SKM-1 treated with dmso at 0.1 percent for 144 hours (cell line): ENCODE data around the gene FIGN.

Experiments used
- DNase-seq: peaks from one replicate; lab custom pipeline; 2025; ENCODE audit not compliant: unreplicated experiment; lab: John Stamatoyannopoulos, UW

The FIGN gene

GRCh38 chr2:163621445-163622004 lies 114.3 kb downstream of the FIGN start:
- DNase-seq: no peak

DNA sequence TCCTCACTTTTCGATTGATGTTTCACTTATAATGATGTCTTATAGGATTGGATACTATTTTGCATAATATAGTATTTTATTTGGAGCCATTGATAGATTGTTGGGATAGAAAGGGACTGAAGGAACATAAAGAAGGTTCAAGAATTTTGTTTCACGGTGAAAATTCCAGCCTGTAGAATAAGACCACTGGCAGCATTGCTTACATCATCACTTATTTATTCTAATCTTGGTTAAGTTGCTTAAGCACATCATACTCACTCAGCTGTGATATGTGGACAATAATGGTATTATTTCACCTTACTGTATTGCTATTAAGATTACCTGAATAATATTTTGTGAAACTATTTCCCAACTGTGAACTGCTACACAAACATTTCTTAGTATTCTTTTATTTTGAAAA lies 118.3 kb downstream of the FIGN start:
- no peak for DNase-seq

GRCh38 chr2:163613266-163613731 lies 122.5 kb downstream of the FIGN start:
- no peak for DNase-seq

DNA sequence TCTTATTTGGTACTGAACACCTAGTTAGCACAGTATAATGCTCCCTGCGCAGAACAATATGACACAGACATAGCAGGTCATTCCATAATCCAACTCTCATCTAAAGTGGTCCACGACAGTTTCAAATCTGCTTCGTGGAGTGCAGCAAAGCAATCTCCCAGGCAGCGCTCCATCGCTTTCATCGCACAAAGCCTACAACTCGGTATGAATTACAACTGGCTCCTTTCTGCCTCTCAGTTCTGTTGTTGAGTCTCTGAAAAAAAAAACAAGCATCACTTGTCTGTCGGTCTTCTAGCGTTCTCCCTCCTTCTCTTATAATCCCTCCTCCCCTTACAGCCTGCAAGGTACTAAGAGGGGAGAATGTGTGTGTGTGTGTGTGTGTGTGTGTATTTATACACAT lies 123.5 kb downstream of the FIGN start:
- no peak for DNase-seq

DNA sequence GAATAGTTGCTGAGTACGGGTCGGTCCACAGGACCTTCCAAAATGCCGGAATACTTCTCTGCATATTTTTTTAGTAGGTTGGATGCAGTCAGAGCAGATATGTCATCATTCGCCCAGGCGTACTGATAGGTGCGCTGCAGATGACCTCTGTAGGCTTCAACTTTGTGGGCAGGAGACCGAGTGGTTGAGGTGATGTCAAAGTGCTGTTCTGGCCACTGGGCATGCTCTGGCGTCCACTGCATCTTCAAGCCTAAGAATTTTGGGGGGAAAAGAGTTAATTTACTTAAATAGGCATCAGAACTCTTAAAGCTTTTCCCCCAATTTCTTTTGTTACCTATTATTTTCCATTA lies 124.3 kb downstream of the FIGN start:
- no peak for DNase-seq

- no peak for DNase-seq
These were observed 124.8 kb downstream of the FIGN start for GRCh38 chr2:163610817-163611556.

DNA sequence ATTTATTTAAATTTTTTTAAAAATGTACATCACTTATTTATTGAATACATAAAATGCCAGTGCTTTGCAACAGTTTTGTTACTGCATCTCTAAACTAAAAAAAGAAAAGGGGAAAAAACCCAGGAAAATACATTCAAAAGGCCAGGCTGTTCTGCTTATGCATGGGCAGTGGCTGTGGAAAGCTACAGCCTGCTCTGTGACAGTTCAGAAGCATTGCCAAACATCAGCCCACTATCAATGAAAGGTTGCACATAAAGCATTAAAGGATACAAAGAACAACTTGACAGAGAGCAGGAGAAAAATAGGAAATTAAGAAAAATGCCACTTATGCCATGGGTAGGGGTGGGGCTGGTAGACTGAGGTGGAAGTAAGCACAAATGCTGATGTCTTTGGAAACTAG lies 128.2 kb downstream of the FIGN start:
- no peak for DNase-seq

DNA sequence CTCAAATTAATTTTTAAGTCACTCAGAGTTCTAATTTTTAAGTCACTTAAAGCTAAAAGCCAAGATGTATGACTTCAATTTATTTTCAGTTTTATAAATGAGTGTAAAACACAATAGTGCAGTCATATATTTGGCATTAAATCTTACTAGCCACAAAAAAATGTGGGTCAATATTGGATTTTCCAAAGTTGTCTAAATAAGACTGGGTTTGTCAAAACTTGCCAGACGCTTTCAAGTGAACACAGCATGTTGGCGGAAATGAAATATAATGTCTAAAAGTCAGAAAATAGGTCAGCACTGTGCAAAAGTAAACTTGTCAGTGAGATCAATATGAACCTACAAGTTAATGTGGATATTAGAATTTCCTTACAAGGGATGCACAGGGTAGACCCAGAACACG lies 128.9 kb downstream of the FIGN start:
- DNase-seq: no peak

DNA sequence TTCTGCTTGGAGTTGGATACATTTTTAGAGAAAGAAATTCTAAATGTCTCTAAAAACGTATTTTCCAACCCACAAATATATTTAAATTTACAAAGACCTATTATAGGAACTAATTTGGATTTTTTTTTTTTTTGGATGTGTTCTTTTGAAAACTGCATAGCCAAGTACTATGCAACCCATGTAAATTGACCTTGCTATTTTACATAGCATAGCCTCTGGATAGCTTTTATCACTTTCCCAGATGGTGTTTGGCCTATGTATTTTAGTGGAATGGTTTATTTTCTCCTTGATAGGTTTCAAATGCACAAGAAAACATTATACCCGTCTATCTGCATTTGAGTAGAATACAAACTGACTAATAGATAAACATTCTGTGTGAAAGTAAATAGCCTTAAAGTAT lies 130.0 kb downstream of the FIGN start:
- DNase-seq: no peak

- DNase-seq: no peak
These were observed 130.8 kb downstream of the FIGN start for GRCh38 chr2:163604941-163605555.

GRCh38 chr2:163602196-163602595 lies 133.6 kb downstream of the FIGN start:
- DNase-seq: no peak

DNA sequence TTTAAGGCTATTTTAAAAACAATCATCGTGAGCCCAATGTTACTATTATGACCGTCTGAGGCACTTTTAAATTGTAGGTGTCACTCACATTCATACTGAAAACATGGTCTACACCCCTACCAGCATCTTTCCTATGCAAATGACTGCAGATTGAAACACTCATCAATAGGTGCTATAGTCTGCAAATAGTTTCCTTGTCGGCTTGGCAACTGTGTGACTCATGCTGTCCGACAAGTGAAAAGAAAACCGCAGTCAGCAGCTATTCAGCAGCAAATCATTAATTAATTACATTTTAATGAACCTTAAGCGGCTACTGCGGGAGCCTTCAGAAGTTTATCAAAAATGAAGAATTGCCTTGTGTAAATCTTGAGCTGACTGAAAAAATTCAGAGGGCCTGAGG lies 134.4 kb downstream of the FIGN start:
- no peak for DNase-seq

DNA sequence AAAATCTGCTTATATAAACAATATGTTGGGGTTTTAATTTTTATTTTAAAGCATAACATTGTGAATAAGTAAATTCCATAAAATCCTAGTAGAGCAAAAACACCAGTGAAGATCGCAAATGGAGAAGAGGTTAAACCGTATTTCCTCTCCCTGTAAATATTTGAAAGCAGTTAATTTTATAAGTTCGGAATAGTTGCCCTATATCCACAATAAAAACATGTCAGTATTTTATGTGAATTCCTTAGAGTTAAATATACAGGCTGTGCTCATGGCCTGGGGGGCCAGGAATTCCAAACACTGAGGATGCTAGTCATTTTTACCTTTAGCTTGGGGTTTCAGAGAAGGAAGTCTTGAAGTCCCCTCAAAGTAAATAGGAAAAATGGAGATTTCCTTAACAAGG lies 135.0 kb downstream of the FIGN start:
- DNase-seq: no peak

DNA sequence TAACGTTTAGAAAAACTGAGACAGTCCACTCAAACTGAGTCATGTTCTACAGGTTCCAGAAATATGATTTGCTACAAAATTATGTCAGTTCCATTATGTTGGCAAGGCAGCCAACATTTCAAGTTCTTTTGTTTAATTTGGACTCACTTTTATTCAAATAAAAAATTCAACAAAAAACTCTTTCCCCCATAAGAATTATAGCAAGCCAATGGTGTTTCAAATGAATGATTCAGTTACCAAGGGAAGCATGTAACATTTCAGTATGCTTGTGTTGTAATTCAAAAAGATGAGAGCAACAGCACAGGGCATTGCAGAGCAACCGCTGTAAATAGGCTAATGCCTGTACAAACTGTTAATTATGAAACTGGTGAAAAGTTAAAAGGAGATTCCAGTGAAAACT lies 140.8 kb downstream of the FIGN start:
- DNase-seq: no peak

DNA sequence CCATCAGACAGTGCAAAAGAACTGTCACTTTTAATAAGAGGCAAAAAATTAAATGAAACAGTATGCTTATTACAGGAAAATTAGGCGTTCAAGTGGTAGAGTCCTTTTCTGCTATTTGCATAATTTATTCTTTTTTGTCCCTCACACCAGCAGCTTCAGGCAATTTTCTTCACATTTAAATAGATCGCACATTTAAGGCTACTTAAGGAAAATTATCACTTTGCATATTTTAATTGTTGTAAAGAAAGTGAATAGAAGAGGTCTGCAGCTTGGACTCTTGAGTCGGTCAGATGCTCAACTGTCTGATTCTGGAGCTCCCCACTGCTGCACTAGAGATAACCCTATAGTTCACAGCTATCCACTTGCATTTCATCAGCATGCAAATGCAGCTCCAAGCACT lies 141.3 kb downstream of the FIGN start:
- no peak for DNase-seq

DNA sequence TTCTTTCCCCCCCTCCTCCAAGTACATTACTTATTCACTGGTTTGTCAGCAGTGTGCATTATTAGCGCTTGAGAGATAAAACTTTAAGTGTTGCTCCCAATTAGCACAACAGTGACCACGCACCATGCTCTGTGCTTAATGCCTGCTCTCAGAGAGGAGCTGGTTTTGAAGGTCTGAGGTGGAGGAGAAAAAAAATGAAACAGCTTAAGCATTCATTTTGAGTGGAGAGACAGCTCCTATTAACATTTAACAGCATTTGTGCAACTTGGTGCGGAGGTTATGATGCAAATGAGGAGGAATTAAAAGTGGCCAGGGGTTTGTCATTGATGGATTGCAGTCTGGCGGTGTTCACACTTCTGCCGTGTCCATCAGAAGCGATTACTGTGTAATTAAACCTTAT lies 141.8 kb downstream of the FIGN start:
- no peak for DNase-seq

- DNase-seq: no peak
These were observed 142.7 kb downstream of the FIGN start for GRCh38 chr2:163592954-163593622.

DNA sequence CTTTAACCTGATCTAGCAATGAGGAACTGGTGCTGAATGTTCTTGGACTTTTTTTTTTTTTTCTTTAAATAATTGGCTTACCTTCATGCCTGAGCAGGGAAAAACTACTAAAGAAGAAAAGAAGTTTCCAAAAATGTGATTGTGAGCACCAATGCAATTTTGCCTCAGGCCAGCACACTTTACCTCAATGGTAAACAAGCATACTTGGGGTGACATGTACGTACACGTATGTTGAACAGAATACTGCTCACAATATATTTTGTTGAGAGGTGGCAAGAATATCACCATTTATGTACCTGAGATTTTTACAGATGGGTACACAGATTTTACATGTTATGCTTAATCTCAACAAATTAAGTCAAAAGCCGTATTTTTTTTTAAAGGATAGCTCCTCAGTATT lies 144.3 kb downstream of the FIGN start:
- no peak for DNase-seq

DNA sequence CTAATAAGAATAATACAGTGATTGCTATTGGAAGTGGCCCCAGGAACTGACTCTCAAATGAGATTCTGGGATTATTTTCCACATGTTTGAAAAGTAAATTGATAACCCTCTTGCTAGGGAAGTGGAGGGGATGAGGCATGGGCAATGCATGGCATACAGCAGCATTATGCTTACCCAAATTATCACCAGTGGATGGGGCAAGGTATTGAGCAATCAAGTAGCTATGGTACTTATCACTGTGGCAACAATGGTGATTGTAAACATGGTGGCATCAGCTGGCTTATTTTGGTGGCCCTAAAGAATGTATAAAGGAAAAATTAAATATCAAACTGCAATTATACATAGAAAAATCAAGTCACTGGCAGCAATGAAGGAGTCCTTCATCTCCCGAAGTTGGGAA lies 155.1 kb downstream of the FIGN start:
- DNase-seq: no peak

DNA sequence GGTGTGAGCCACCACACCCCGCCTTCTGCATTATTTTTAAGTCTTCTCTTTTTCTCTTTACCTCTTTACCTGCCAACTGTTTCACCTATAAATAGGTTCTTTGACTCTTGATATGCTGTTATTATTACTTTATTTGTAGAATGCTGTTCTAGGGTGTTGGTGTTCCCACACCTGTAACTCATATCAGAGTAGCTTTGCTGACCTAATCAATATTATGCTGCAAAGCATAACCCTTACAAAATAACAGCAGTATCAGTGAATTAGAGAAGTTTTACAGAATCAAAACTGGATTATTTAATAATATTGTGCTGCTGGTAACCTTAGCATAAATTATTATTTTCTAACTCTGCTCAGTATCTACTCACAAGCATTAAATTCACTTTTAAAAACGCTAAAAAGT lies 161.5 kb downstream of the FIGN start:
- no peak for DNase-seq

DNA sequence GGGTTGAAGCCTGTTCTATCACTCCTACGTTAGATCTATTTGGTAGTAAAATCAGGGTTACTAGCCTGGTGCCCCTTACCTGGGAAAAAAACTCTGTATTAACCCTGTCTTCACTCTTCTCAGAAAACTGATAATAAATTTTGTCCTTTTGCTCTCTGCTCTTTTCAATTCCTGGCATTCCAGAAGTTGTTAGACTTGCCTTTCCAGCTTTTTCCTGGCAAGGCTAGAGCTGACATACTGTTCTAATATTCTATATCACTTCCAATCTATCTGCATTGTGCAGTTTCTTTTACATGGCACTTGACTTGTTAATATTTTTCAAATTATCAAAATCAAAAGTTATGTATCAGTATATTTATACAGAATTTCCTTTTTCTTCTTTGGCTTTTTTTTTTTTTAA lies 162.2 kb downstream of the FIGN start:
- no peak for DNase-seq

DNA sequence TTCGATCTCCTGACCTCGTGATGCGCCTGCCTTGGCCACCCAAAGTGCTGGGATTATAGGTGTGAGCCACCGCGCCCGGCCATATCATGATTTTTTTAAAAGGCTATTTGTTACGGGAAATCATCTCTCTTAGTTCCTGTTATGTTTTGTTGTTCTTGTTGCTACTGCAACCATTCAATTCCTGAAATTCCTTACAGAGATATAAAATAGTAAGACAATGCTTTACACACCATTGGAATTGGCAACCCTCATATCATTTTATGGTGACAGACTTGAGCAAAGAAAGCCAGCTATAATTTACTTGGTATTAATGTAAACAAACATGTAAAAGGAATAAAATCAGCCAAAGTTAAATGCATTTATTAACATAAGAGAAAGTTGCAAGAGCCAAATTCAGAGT lies 163.0 kb downstream of the FIGN start:
- DNase-seq: no peak
